ENCODE results near the gene LRRN1.
A peak's percentile ranks its signal among the peaks of the same experiment; 100 is the strongest.

Gene LRRN1

GRCh38 chr3:3799173-3800079 lies at the start of gene LRRN1:
TSS of gene LRRN1 (plus strand) at chr3:3799431. CDS start at chr3:3844642, 45,211 bp downstream.
- ATAC-seq = peak; percentile 40 to 58

GRCh38 chr3:3753416-3753815 lies 45.8 kb upstream of the LRRN1 start:
- ATAC-seq = no peak

GRCh38 chr3:3765661-3766060 lies 33.6 kb upstream of the LRRN1 start:
- ATAC-seq = no peak

GRCh38 chr3:3766140-3766539 lies 33.1 kb upstream of the LRRN1 start:
- no peak for ATAC-seq

- ATAC-seq = no peak
Measured at GRCh38 chr3:3771094-3771493, 28.1 kb upstream of the LRRN1 start.

- no peak for ATAC-seq
Measured at GRCh38 chr3:3771567-3771966, 27.7 kb upstream of the LRRN1 start.

- ATAC-seq = no peak
Measured at GRCh38 chr3:3772338-3772737, 26.9 kb upstream of the LRRN1 start.

GRCh38 chr3:3772920-3773319 lies 26.3 kb upstream of the LRRN1 start:
- no peak for ATAC-seq

GRCh38 chr3:3776607-3777006 lies 22.6 kb upstream of the LRRN1 start:
- no peak for ATAC-seq

- no peak for ATAC-seq
Measured at GRCh38 chr3:3778216-3778615, 21.0 kb upstream of the LRRN1 start.

GRCh38 chr3:3778641-3779270 lies 20.5 kb upstream of the LRRN1 start:
- ATAC-seq = no peak

- ATAC-seq = no peak
Measured at GRCh38 chr3:3782457-3782856, 16.8 kb upstream of the LRRN1 start.

GRCh38 chr3:3783210-3783609 lies 16.0 kb upstream of the LRRN1 start:
- ATAC-seq = no peak

- no peak for ATAC-seq
Measured at GRCh38 chr3:3783696-3784095, 15.5 kb upstream of the LRRN1 start.

- no peak for ATAC-seq
Measured at GRCh38 chr3:3792391-3792790, 6.8 kb upstream of the LRRN1 start.

GRCh38 chr3:3798631-3799113 lies 559 bp upstream of the LRRN1 start:
- ATAC-seq = peak in 1 of 2 donors; percentile 33

GRCh38 chr3:3800080-3800455 lies 837 bp downstream of the LRRN1 start:
- ATAC-seq = no peak

GRCh38 chr3:3800685-3801493 lies 1.7 kb downstream of the LRRN1 start:
- no peak for ATAC-seq

- ATAC-seq = no peak
Measured at GRCh38 chr3:3801494-3801841, 2.2 kb downstream of the LRRN1 start.

- ATAC-seq = no peak
Measured at GRCh38 chr3:3802046-3802445, 2.8 kb downstream of the LRRN1 start.

GRCh38 chr3:3804560-3804959 lies 5.3 kb downstream of the LRRN1 start:
- no peak for ATAC-seq

- ATAC-seq = no peak
Measured at GRCh38 chr3:3806092-3806491, 6.9 kb downstream of the LRRN1 start.

- ATAC-seq = no peak
Measured at GRCh38 chr3:3806856-3807255, 7.6 kb downstream of the LRRN1 start.
